ENCODE results near the gene MACROD2. TPM values are rescaled to one million over a fixed set of nuclear protein-coding genes. Genes with fewer than 3 reads are reported as not detected.

MACROD2 gene
- total RNA-seq, 4 donors from 2014 or later: 8.7 to 17.8 (median 10.8) TPM

DNA sequence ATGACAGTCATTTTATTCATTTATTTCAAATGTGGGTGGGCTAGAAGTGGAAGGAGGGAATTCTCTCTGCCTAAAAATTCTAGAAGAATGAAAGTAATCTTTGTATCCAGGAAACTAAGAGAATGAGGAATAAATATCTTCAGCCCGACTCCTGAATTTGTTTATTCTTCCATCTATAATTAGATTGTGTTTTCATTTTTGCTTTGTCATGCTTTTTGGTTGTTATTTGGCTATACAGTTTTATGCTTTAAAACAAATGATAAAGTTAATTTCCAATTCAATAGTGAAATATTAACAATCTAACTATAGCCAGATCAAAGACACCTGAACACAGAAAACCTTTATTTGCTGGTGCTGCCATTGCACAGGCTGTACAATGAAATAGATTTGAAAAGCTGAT, 2056.7 kb downstream of the MACROD2 start:
- no peaks in the 10 kb centered on the region for H3K27me3 ChIP-seq
- TF ChIP-seq CTCF (IDR thresholded peaks at IDR 0.05) (no peak), POLR2A (IDR thresholded peaks at IDR 0.05) (no peak)
- no peak overlapping the region for H3K4me3 ChIP-seq (replicated peaks in 1 of 3)
- WGBS, 2 donors: 68 to 69% methylated on average over 1 of the region's 1 CpG
- H3K4me1 ChIP-seq: no peaks in the 10 kb centered on the region
- H3K9me3 ChIP-seq: no peaks in the 10 kb centered on the region
- intact Hi-C loops (cut with DNase I): no loop called here
- H3K27ac ChIP-seq: no peak overlapping the region
- DNase-seq: no peak
- H3K36me3 ChIP-seq: no peaks in the 10 kb centered on the region

DNA sequence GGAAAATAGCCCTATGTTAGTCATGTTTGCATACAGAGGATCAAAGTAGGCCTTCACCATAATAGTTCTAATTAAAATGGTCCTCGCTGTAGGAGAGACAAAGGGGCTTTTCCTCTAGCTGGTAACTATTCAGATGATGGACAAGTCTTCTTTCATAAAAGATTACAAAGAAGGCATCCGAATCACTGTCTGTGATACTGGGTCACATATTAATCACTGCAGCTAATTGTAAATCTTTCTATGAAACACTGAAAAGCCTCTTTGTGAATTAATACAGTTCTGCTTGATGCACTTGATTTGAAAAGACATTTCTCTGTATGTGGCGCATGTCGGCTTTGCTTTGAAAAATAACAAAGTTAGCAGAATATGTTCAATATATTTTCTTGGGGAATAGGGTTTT, 2057.1 kb downstream of the MACROD2 start:
- no peaks in the 10 kb centered on the region for H3K27me3 ChIP-seq
- intact Hi-C loops (cut with DNase I): no loop called here
- no peaks in the 10 kb centered on the region for H3K9me3 ChIP-seq
- TF ChIP-seq POLR2A (IDR thresholded peaks at IDR 0.05) (no peak), CTCF (IDR thresholded peaks at IDR 0.05) (no peak)
- DNase-seq: no peak
- no peaks in the 10 kb centered on the region for H3K4me1 ChIP-seq
- no peak overlapping the region for H3K4me3 ChIP-seq (replicated peaks in 1 of 3)
- H3K36me3 ChIP-seq: no peaks in the 10 kb centered on the region
- no peak overlapping the region for H3K27ac ChIP-seq
- 71 to 79% methylated on average over 4 of the region's 4 CpGs for WGBS, 2 donors

- DNase-seq: no peak
- TF ChIP-seq CTCF (IDR thresholded peaks at IDR 0.05) (no peak), POLR2A (IDR thresholded peaks at IDR 0.05) (no peak)
- 89 to 93% methylated on average over 3 of the region's 3 CpGs for WGBS, 2 donors
- H3K9me3 ChIP-seq: no peaks in the 10 kb centered on the region
- H3K27ac ChIP-seq: no peak overlapping the region
- intact Hi-C loops (cut with DNase I): no loop called here
- H3K36me3 ChIP-seq: no peaks in the 10 kb centered on the region
- no peaks in the 10 kb centered on the region for H3K27me3 ChIP-seq
- H3K4me1 ChIP-seq: no peaks in the 10 kb centered on the region
- H3K4me3 ChIP-seq (replicated peaks in 1 of 3): no peak overlapping the region
Measured at GRCh38 chr20:16054985-16055384, 2059.7 kb downstream of the MACROD2 start.

GRCh38 chr20:16057651-16058050, 2062.3 kb downstream of the MACROD2 start:
- no peaks in the 10 kb centered on the region for H3K4me1 ChIP-seq
- intact Hi-C loops (cut with DNase I): no loop called here
- no peak for DNase-seq
- 91 to 92% methylated on average over 3 of the region's 3 CpGs for WGBS, 2 donors
- no peak overlapping the region for H3K27ac ChIP-seq
- no peaks in the 10 kb centered on the region for H3K9me3 ChIP-seq
- no peak for TF ChIP-seq CTCF (IDR thresholded peaks at IDR 0.05)
- no peak for TF ChIP-seq POLR2A (IDR thresholded peaks at IDR 0.05)
- H3K36me3 ChIP-seq: no peaks in the 10 kb centered on the region
- H3K4me3 ChIP-seq (replicated peaks in 1 of 3): no peak overlapping the region
- H3K27me3 ChIP-seq: no peaks in the 10 kb centered on the region

- H3K27me3 ChIP-seq: no peaks in the 10 kb centered on the region
- H3K27ac ChIP-seq: no peak overlapping the region
- intact Hi-C loops (cut with DNase I): no loop called here
- no peaks in the 10 kb centered on the region for H3K4me1 ChIP-seq
- no peak overlapping the region for H3K4me3 ChIP-seq (replicated peaks in 1 of 3)
- no peak for DNase-seq
- TF ChIP-seq CTCF (IDR thresholded peaks at IDR 0.05): no peak
- TF ChIP-seq POLR2A (IDR thresholded peaks at IDR 0.05): no peak
- no peaks in the 10 kb centered on the region for H3K36me3 ChIP-seq
- no peaks in the 10 kb centered on the region for H3K9me3 ChIP-seq
- WGBS, 2 donors: 98 to 100% methylated on average over 3 of the region's 3 CpGs
Measured at GRCh38 chr20:16058268-16058667, 2063.0 kb downstream of the MACROD2 start.
